ENCODE measurements around the gene KAZN.

KAZN gene

GRCh38 chr1:15153842-15154479 is 555.5 kb downstream of the KAZN start:
- peaks cover 14% of the 10 kb centered on the region for H3K4me1 ChIP-seq (ENCODE audit: control insufficient read depth, insufficient read depth, low read length)
- no peaks in the 10 kb centered on the region for H3K36me3 ChIP-seq (ENCODE audit: control insufficient read depth, insufficient read depth, low read length, severe bottlenecking)
- peak; percentile 79 for DNase-seq (ENCODE audit: low read depth)
- H3K4me3 ChIP-seq (ENCODE audit: low read length) = peak overlapping the region; percentile 77
- peaks cover 31% of the 10 kb centered on the region for H3K27me3 ChIP-seq (replicated peaks; ENCODE audit: control insufficient read depth, insufficient read depth, low read length)
- H3K9ac ChIP-seq (ENCODE audit: low read length) = no peak overlapping the region
- H3K9me3 ChIP-seq (ENCODE audit: control insufficient read depth, low read length) = peaks cover 5% of the 10 kb centered on the region

GRCh38 chr1:15154480-15155036 is 556.1 kb downstream of the KAZN start:
- Histone ChIP-seq H3K27me3 (replicated peaks; ENCODE audit: control insufficient read depth, insufficient read depth, low read length) (peaks cover 30% of the 10 kb centered on the region), H3K9ac (ENCODE audit: low read length) (no peak overlapping the region), H3K36me3 (ENCODE audit: control insufficient read depth, insufficient read depth, low read length, severe bottlenecking) (no peaks in the 10 kb centered on the region), H3K9me3 (ENCODE audit: control insufficient read depth, low read length) (peaks cover 5% of the 10 kb centered on the region), H3K4me3 (ENCODE audit: low read length) (peak overlapping the region; percentile 77), H3K4me1 (ENCODE audit: control insufficient read depth, insufficient read depth, low read length) (peaks cover 14% of the 10 kb centered on the region)
- DNase-seq (ENCODE audit: low read depth) = peak; percentile 34

- H3K4me1 ChIP-seq (ENCODE audit: control insufficient read depth, insufficient read depth, low read length) = peaks cover 14% of the 10 kb centered on the region
- peaks cover 24% of the 10 kb centered on the region for H3K27me3 ChIP-seq (replicated peaks; ENCODE audit: control insufficient read depth, insufficient read depth, low read length)
- H3K4me3 ChIP-seq (ENCODE audit: low read length) = no peak overlapping the region
Observed at GRCh38 chr1:15155191-15155590, 556.7 kb downstream of the KAZN start.

GRCh38 chr1:15155888-15156741 is 557.6 kb downstream of the KAZN start:
- Histone ChIP-seq H3K9ac (ENCODE audit: low read length) (no peak overlapping the region), H3K36me3 (ENCODE audit: control insufficient read depth, insufficient read depth, low read length, severe bottlenecking) (no peaks in the 10 kb centered on the region), H3K4me3 (ENCODE audit: low read length) (no peak overlapping the region), H3K9me3 (ENCODE audit: control insufficient read depth, low read length) (no peaks in the 10 kb centered on the region), H3K4me1 (ENCODE audit: control insufficient read depth, insufficient read depth, low read length) (peaks cover 14% of the 10 kb centered on the region), H3K27me3 (replicated peaks; ENCODE audit: control insufficient read depth, insufficient read depth, low read length) (peaks cover 14% of the 10 kb centered on the region)
- DNase-seq (ENCODE audit: low read depth) = no peak

More at GRCh38 chr1:15155191-15155590, 556.7 kb downstream of the KAZN start:
- DNase-seq (ENCODE audit: low read depth) = no peak
- Histone ChIP-seq H3K9me3 (ENCODE audit: control insufficient read depth, low read length) (peaks cover 5% of the 10 kb centered on the region), H3K36me3 (ENCODE audit: control insufficient read depth, insufficient read depth, low read length, severe bottlenecking) (no peaks in the 10 kb centered on the region), H3K9ac (ENCODE audit: low read length) (no peak overlapping the region)

- Histone ChIP-seq H3K4me3 (ENCODE audit: low read length) (no peak overlapping the region), H3K27me3 (replicated peaks; ENCODE audit: control insufficient read depth, insufficient read depth, low read length) (peaks cover 8% of the 10 kb centered on the region), H3K9me3 (ENCODE audit: control insufficient read depth, low read length) (no peaks in the 10 kb centered on the region), H3K4me1 (ENCODE audit: control insufficient read depth, insufficient read depth, low read length) (peaks cover 14% of the 10 kb centered on the region), H3K36me3 (ENCODE audit: control insufficient read depth, insufficient read depth, low read length, severe bottlenecking) (no peaks in the 10 kb centered on the region), H3K9ac (ENCODE audit: low read length) (no peak overlapping the region)
- no peak for DNase-seq (ENCODE audit: low read depth)
Observed at GRCh38 chr1:15156807-15157380, 558.4 kb downstream of the KAZN start.

GRCh38 chr1:15157524-15158399 is 559.3 kb downstream of the KAZN start:
- no peak overlapping the region for H3K9ac ChIP-seq (ENCODE audit: low read length)
- H3K27me3 ChIP-seq (replicated peaks; ENCODE audit: control insufficient read depth, insufficient read depth, low read length) = peaks cover 4% of the 10 kb centered on the region
- peaks cover 11% of the 10 kb centered on the region for H3K4me1 ChIP-seq (ENCODE audit: control insufficient read depth, insufficient read depth, low read length)
- H3K4me3 ChIP-seq (ENCODE audit: low read length) = no peak overlapping the region
- H3K36me3 ChIP-seq (ENCODE audit: control insufficient read depth, insufficient read depth, low read length, severe bottlenecking) = no peaks in the 10 kb centered on the region
- DNase-seq (ENCODE audit: low read depth) = no peak
- H3K9me3 ChIP-seq (ENCODE audit: control insufficient read depth, low read length) = no peaks in the 10 kb centered on the region

- Histone ChIP-seq H3K9ac (ENCODE audit: low read length) (no peak overlapping the region), H3K4me1 (ENCODE audit: control insufficient read depth, insufficient read depth, low read length) (peaks cover 5% of the 10 kb centered on the region), H3K4me3 (ENCODE audit: low read length) (no peak overlapping the region), H3K9me3 (ENCODE audit: control insufficient read depth, low read length) (no peaks in the 10 kb centered on the region), H3K36me3 (ENCODE audit: control insufficient read depth, insufficient read depth, low read length, severe bottlenecking) (no peaks in the 10 kb centered on the region), H3K27me3 (replicated peaks; ENCODE audit: control insufficient read depth, insufficient read depth, low read length) (peaks cover 4% of the 10 kb centered on the region)
- peak; percentile 43 for DNase-seq (ENCODE audit: low read depth)
Observed at GRCh38 chr1:15158506-15159165, 560.2 kb downstream of the KAZN start.

- Histone ChIP-seq H3K36me3 (ENCODE audit: control insufficient read depth, insufficient read depth, low read length, severe bottlenecking) (no peaks in the 10 kb centered on the region), H3K9ac (ENCODE audit: low read length) (no peak overlapping the region), H3K4me3 (ENCODE audit: low read length) (no peak overlapping the region), H3K9me3 (ENCODE audit: control insufficient read depth, low read length) (no peaks in the 10 kb centered on the region), H3K4me1 (ENCODE audit: control insufficient read depth, insufficient read depth, low read length) (peaks cover 4% of the 10 kb centered on the region), H3K27me3 (replicated peaks; ENCODE audit: control insufficient read depth, insufficient read depth, low read length) (peaks cover 3% of the 10 kb centered on the region)
- DNase-seq (ENCODE audit: low read depth) = no peak
Observed at GRCh38 chr1:15159166-15159555, 560.7 kb downstream of the KAZN start.

GRCh38 chr1:15160626-15161025 is 562.1 kb downstream of the KAZN start:
- no peak for DNase-seq (ENCODE audit: low read depth)
- no peak overlapping the region for H3K4me3 ChIP-seq (ENCODE audit: low read length)
- H3K9ac ChIP-seq (ENCODE audit: low read length) = no peak overlapping the region
- H3K9me3 ChIP-seq (ENCODE audit: control insufficient read depth, low read length) = no peaks in the 10 kb centered on the region
- no peaks in the 10 kb centered on the region for H3K4me1 ChIP-seq (ENCODE audit: control insufficient read depth, insufficient read depth, low read length)
- H3K27me3 ChIP-seq (replicated peaks; ENCODE audit: control insufficient read depth, insufficient read depth, low read length) = no peaks in the 10 kb centered on the region
- H3K36me3 ChIP-seq (ENCODE audit: control insufficient read depth, insufficient read depth, low read length, severe bottlenecking) = no peaks in the 10 kb centered on the region

- H3K4me3 ChIP-seq (ENCODE audit: low read length) = no peak overlapping the region
- H3K4me1 ChIP-seq (ENCODE audit: control insufficient read depth, insufficient read depth, low read length) = peaks cover 14% of the 10 kb centered on the region
- no peak overlapping the region for H3K9ac ChIP-seq (ENCODE audit: low read length)
- no peaks in the 10 kb centered on the region for H3K9me3 ChIP-seq (ENCODE audit: control insufficient read depth, low read length)
- DNase-seq (ENCODE audit: low read depth) = no peak
- H3K27me3 ChIP-seq (replicated peaks; ENCODE audit: control insufficient read depth, insufficient read depth, low read length) = no peaks in the 10 kb centered on the region
- H3K36me3 ChIP-seq (ENCODE audit: control insufficient read depth, insufficient read depth, low read length, severe bottlenecking) = no peaks in the 10 kb centered on the region
Observed at GRCh38 chr1:15167386-15167785, 568.9 kb downstream of the KAZN start.

Measured in adipocyte (in vitro differentiated cells).